ENCODE data around the gene TRIM39.

- no peak for TF ChIP-seq DNMT1 (CRISPR knock-in tag; IDR thresholded peaks at IDR 0.05)
- TF ChIP-seq THAP9 (CRISPR knock-in tag; IDR thresholded peaks at IDR 0.05; ENCODE audit: borderline replicate concordance): no peak
- no peak for TF ChIP-seq ELK4 (CRISPR knock-in tag; IDR thresholded peaks at IDR 0.05; ENCODE audit: borderline replicate concordance)
- TF ChIP-seq TARDBP (CRISPR knock-in tag; IDR thresholded peaks at IDR 0.05): no peak
- no peak for TF ChIP-seq ATF3 (CRISPR knock-in tag; IDR thresholded peaks at IDR 0.05)
- TF ChIP-seq HDAC2 (CRISPR knock-in tag; IDR thresholded peaks at IDR 0.05): no peak
- TF ChIP-seq ZFP36 (IDR thresholded peaks at IDR 0.05; ENCODE audit: borderline replicate concordance, low read depth, low read length, partially characterized antibody): no peak
- no peak for TF ChIP-seq ZFX (CRISPR knock-in tag; IDR thresholded peaks at IDR 0.05; ENCODE audit: low read depth)
Observed at GRCh38 chr6:30323806-30324205, 2.9 kb upstream of the TRIM39 start.
